Right forelimb (tissue), 1 donor: ENCODE results near the gene ULK4.
"Not testable (repeated sequence)": the region's sequence is repeated elsewhere in the genome, so short reads cannot be mapped to it uniquely, and the experiment has no call there.

ENCODE experiments used
- DNase-seq: peaks from one replicate; pipeline ENCODE4 v3.0.0-alpha.2; 2018

The ULK4 gene

GRCh38 chr3:41956574-41956973 is 5.3 kb downstream of the ULK4 start:
- no peak for DNase-seq

GRCh38 chr3:41955192-41955591 is 6.7 kb downstream of the ULK4 start:
- no peak for DNase-seq

- no peak for DNase-seq
Measured at GRCh38 chr3:41943311-41943843, 18.5 kb downstream of the ULK4 start.

GRCh38 chr3:41940393-41940792 is 21.5 kb downstream of the ULK4 start:
- DNase-seq: no peak

- no peak for DNase-seq
Measured at GRCh38 chr3:41936384-41936783, 25.5 kb downstream of the ULK4 start.

GRCh38 chr3:41933154-41933676 is 28.7 kb downstream of the ULK4 start:
- DNase-seq: no peak

- DNase-seq: no peak
Measured at GRCh38 chr3:41932464-41932863, 29.4 kb downstream of the ULK4 start.

GRCh38 chr3:41920406-41920965 is 41.4 kb downstream of the ULK4 start:
- DNase-seq: no peak

- DNase-seq: no peak
Measured at GRCh38 chr3:41915353-41915752, 46.5 kb downstream of the ULK4 start.

- DNase-seq: no peak
Measured at GRCh38 chr3:41912280-41912679, 49.6 kb downstream of the ULK4 start.

GRCh38 chr3:41907330-41908073 is 54.4 kb downstream of the ULK4 start:
- no peak for DNase-seq

GRCh38 chr3:41900265-41900664 is 61.6 kb downstream of the ULK4 start:
- no peak for DNase-seq

- DNase-seq: no peak
Measured at GRCh38 chr3:41898631-41899030, 63.3 kb downstream of the ULK4 start.

GRCh38 chr3:41893977-41894376 is 67.9 kb downstream of the ULK4 start:
- DNase-seq: no peak

GRCh38 chr3:41888368-41889076 is 73.4 kb downstream of the ULK4 start:
- DNase-seq: no peak

- no peak for DNase-seq
Measured at GRCh38 chr3:41882956-41883355, 78.9 kb downstream of the ULK4 start.

GRCh38 chr3:41881233-41881821 is 80.6 kb downstream of the ULK4 start:
- no peak for DNase-seq

GRCh38 chr3:41880387-41880786 is 81.5 kb downstream of the ULK4 start:
- no peak for DNase-seq

GRCh38 chr3:41877741-41878140 is 84.2 kb downstream of the ULK4 start:
- DNase-seq: not testable (repeated sequence)

- DNase-seq: no peak
Measured at GRCh38 chr3:41874022-41874421, 87.9 kb downstream of the ULK4 start.

GRCh38 chr3:41872157-41872556 is 89.7 kb downstream of the ULK4 start:
- DNase-seq: no peak

GRCh38 chr3:41867533-41867932 is 94.4 kb downstream of the ULK4 start:
- no peak for DNase-seq

- DNase-seq: no peak
Measured at GRCh38 chr3:41866298-41866697, 95.6 kb downstream of the ULK4 start.
